NCI-H226 (cell line): ENCODE data around the gene HOXB2.
A peak's percentile ranks its signal among the peaks of the same experiment; 100 is the strongest.

Source experiments
- DNase-seq: peaks from one replicate; pipeline ENCODE4 v3.0.0-alpha.2; 2015

The HOXB2 gene

DNA sequence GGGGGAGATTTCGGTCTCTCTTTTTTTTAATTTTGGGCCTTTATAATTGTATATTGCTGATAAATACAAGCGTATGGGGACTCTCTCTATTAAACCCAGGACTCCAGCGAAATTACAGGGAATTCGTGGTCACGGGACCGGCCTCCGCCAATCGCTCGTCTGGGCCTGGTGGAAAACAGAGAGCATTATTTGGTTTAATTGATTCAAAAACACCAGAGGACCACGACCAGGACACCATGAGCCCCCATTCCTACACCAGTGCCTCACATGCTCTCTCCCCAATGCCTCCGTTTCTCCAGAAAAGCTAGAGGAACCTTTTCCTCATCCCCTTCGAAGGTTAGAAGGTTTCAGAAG lies at the start of gene HOXB2:
TSS of gene HOXB2 (minus strand) at position 88 of the 354 bp plus-strand sequence. CDS start 198 bp downstream, outside the sequence.
- no peak for DNase-seq

DNA sequence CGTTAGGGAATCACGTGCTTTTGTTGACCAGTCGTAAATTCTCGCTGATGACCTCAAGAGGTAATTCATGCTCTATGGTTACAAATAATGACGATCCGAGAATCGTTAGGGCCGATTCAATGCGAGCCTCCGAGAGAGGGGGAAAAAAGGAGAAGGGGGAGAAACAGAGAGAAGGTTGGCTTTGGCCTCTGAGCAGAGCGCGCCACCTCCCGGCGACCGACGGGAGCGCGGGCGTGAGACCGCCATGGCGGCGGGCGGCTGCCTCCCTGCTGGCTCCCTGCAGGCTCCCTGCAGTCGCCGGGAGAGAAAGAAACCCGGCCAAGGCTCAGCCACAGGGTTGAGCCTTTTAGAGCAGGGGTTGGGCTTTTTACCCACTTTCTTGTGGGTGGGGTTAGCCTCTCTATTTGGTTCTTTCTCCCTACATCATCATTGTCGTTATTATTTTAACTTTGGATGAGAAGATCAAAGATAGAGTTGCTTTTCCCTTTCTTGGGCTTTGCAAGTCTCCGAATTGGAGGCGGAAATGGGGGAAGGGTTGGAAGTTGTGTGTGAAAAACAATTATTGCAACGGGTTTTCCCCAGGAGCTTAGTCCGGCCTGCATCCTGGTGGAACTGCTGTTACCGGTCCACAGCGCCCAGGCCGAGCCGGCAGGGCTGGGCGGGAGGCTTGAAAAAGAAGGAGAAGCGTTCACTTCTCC lies 49.1 kb upstream of the HOXB2 start:
- peak; percentile 54 for DNase-seq

DNA sequence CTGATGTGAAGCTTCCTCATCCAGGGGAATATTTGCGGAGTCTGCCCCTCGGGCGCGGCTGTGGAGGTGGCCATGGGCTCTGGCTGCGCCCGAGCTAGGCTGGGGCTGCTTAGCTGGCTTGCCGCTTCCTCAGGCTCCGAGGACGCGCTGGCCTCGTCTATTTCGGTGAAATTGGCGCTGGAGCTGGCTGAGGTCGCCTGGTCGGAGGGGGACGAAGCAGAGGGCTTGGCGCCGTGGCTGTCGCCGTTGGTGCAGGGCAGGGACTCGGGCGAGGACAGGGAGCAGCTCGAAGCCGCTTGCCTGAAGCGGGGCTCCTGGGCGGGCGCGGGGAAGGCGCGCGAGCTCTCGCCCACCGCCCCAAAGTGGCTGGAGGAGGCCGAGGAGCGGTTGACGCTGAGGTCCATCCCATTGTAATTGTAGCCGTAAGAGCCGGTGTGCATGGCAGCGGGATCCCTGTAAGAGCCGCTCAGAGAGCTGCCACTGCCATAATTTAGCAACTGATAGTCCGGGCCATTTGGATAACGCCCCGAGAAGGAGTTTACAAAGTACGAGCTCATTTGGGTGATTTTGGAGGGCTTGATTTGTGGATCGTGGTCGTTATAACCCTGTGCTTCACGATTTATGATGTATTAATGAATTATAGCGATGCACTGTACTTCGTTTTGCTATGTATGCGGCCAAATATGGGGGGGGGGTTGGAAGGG lies 48.4 kb upstream of the HOXB2 start, which contains the start of gene HOXB5:
TSS of gene HOXB5 (minus strand) at position 654 of the 704 bp plus-strand sequence. CDS start at position 557, 97 bp downstream.
- DNase-seq: no peak

DNA sequence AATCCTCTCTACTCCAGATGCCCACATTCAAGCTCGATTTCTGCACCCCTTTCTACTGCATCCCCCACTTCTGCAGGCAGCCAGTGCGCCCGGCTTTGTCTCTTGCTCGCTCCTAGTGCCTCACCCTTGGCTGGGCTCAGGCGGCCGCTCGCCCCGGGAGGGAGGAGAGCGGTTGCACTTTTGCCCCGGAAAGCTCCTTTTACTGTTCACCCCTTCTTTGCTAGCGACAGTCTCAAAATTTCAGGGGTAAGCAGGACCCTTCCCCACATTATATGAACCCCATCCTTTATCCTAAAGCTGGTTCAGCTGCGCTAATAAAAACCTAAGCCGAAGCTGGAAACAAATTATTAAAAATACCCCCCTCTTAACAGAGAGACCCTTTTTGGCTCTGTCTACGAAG lies 47.7 kb upstream of the HOXB2 start:
- DNase-seq: no peak

DNA sequence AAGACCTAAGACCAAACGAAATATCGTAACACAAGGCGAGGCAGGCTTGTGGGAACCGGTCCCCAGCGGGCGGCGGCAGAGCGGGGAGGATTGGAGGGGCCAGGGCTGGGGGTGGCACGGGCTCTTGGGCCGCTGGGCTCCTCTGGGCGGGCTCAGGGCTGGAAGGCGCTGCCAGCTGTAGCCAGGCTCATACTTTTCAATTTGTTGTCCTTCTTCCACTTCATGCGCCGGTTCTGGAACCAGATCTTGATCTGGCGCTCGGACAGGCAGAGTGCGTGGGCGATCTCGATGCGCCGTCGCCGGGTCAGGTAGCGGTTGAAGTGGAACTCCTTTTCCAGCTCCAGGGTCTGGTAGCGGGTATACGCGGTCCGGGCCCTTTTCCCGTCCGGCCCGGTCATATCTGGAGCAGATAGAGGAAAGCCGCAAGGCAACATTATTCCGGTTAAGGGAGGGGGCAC lies 47.2 kb upstream of the HOXB2 start:
- DNase-seq: no peak

DNA sequence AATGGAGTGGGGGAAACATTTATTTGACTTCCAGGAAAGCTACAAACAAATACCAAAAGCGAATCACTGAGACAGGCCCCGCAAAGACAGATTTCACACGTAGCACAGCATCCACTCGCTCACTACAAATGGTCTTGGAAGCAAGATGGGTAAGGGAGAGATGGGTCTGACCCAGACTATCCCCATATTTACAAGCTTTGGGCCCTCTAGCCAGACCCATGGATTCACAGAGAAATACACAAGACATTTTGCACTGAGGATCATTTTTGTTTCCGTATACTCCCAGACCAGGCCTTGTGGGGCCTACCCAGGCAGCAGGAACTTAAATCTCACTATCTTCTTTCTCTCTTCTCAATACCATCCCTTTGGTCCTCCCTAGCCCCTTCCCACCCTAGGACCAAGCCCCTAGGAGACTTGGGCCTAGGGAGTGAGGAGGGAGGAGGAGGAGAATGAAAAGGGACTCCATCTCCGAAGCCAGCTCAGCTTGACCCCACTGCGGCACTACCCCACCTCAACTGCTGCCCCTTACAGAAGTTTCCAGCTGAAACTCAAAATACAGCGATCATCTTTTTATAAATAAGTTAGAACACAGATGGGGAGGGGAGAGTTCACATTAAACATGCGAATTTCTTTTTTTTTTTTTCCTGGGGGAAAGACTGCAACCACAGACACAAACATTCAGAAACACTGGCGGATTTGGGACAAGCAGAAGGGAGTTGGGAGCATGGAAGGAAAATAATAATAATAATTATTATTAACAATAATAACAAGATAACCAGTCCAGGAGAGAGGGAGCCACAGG lies 46.5 kb upstream of the HOXB2 start:
- no peak for DNase-seq

DNA sequence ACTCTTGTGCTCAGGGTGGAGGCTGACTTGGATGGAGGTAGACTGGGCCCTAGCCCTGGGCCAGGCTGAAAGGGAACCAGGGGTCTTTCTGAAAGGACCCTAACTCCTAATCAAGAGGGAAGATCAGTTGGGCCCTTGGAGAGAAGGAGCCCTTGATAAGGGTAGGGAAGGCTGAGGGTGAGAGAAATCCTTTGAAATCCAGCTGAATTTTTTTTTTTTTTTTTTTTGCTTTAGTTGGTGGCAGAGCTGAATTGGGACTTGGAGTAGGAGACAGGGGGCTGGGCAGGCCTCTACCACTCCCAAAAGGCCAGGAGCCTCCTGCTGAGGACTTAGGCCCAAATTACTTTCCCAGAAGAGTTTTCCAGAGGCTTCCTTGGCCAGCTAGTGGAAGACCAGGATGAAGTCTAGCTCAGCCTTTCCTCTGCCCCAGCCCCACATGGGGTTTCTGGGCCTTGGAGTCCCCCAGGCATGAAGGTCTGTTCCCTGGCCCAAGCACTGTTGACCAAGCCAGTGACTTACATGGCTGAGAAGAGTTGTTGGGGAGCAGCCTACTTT lies 45.8 kb upstream of the HOXB2 start:
- no peak for DNase-seq

DNA sequence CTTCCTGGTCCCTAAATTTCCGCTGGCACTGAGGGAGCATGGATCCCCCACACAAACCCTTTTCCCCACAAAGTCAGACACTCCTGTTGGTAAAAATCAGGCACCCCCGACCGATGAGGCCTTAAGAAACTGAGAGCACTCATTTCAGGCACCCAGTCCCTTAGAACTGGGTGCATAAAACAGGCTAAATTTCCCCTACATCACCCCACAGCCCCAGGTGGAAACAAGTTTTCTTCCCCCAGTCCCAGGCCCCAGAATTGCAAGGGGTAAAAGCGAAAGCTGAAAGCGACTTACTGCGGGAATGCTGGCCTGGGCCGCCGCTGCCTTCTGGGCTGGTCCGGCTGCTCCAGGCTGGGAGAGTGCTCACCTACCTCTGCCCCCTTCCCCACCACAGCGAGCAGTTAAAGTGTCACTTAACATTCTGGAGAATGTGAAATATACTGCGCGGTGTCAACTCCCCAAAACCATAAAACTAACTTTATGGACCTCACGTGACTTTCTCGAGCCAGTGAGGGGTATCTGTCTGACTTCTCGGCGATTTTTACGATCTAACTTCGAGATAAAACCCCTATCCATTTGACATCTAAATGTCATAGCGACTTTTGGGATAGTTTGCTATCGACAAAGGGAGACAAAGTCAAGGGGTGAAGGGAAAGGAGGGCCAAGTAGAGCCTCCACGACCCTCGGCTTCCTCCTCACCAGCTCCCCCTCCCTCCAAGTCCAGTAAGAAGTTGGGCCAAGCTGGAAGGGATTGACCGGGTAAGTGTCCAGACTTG lies 45.1 kb upstream of the HOXB2 start, which contains the start of gene HOXB3:
TSS of gene HOXB3 (minus strand) at position 411 of the 776 bp plus-strand sequence. CDS start 37,767 bp downstream, outside the sequence.
- DNase-seq: no peak

DNA sequence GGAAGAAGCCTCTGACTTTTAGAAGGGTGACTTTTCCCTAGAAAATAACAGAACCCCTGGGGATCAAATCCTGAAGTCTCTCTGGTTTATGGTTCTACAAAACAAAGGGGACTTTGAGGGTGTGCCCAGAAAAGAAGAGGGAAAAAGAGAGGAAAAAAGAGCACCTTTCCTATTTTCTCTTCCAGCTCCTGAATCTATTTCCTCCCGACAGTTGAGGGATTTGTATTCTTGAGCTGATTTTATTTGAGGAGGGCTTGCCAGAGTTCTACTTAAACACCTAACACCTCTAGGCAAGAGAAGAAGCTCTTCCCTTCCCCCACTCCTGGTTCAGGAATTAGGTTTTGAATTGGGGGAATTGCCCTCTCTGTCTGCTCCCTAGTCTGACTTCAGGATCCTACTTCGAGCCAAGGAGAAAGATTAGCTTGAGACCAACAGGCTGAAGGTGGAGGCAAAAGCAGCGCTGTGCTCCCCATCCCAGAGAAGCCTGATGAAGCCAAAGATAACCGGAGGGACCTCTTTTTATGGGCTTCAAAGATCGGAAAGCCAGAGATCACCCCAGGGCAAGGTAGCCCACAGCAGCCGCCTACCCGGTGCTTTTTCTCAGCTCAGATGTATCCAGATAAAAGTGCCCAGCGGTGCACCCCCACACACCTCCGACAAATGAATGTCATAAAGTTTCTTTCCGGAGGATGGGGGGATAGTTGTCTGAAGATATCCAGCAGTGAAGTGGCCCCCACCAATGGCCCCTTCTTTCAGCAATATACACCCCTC lies 44.3 kb upstream of the HOXB2 start:
- no peak for DNase-seq

DNA sequence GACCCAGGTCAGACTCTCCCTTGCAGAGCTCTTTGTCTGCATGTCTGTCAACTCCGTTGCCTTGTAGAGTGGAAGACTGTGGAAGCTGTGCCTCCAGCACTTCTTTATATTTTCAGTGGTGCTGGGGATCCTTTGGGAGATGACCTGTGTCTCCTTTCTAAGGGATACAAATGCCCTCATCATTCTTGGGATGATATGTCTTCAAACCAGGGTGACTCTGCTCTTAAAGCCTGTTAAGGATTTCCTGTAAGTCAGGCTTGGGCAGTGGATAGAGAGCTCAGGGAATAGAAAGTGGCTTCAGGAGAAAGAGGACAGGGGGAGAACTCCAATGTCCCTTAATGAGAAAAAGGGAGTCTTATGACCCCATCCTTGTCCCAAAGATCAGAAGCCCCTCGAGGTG lies 43.6 kb upstream of the HOXB2 start:
- DNase-seq: no peak

DNA sequence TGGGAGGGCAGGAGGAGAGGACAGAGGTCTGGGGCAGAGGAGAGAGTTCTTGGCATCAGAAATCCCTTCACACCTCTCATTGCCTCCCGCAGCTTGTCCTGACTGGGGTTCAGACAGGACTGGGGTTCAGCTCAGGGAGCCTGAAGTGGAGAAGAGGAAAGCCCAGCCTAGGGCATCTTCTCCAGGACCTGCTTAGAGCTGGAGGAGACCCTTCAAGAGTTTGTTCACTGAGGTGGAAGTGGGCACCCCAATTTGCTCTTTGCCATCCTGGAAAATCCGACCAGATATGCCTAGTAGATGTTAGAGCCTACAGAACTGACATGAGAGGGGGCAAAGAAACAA lies 43.1 kb upstream of the HOXB2 start:
- DNase-seq: no peak

DNA sequence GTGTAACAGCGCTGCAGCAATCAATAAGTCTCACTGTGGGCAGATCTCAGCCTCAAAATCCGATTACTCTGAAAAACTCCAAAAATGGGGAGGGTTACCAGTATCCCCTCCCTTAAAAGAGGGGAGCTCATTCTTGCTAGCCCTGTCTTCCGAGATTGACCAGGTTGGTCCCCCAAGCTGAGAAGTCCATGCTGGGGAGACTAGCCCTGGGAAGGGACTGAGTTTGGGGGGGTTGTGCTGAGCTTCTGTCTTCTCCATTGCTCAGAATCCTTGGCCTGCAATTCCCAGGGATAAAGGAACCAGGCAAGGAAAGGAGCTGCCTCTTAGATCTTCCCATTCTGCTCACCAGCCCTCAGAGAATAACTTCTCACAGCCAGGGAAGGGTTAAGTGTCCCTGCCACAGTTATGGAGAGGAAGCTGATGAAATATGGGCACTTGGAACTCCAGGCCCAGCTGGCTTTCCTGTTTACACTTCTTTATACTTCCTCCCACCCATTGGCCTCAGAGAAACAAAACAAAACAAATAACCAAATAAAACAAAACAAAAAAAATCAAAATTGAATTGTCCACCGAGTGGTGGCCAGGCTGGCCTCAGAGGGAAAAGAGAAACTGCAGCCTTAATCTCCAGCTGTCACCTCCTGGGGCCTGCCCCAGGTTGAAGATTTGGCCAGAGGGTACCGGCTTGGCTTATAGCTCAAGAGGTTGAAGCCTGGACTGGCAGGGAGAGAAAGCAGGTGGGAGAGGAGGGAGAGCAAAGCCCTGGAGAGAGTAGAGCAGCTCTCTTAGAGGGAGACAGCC lies 42.6 kb upstream of the HOXB2 start:
- DNase-seq: no peak

DNA sequence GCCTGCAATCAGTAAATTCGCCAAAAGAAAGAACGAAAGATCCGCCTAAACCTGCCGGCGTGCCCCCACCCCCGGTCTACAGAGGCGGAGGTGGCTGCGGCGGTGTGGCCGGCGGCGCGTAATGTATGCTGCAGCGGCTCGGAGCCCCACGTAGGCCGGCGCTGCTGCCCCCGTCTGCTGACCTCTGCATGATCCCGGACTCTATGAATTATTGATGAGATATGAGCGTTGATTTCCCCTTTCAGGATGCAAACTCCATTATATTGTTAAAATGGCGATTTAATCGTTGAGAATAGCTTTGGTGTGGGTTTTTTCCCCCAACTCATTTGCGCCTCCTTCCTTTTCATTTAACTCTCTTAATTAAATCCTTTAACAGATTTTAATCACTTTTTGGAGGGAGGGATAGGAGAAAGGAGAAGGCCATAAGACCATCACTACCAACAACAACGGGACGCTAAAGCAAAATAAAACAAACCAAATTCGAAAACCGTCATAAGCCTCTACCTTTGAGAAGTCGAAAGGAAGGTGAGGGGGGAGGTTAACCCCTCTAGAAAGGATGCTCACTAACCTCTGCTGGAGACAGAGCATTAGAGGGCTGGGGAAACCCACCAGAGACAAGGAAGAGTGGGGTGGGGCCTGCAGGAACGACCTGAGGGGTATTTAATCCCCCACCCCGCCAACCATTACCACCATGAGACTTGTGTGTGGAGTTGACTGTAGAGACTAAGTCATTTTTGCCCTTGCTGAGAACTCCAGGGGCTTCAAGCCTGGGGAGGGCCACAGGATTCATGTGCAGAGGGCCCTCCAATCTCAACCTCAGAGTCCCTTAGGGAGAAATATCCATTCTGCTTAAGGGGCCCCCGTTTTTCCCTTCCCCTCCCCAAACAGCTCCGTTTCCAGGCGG lies 41.7 kb upstream of the HOXB2 start:
- no peak for DNase-seq

DNA sequence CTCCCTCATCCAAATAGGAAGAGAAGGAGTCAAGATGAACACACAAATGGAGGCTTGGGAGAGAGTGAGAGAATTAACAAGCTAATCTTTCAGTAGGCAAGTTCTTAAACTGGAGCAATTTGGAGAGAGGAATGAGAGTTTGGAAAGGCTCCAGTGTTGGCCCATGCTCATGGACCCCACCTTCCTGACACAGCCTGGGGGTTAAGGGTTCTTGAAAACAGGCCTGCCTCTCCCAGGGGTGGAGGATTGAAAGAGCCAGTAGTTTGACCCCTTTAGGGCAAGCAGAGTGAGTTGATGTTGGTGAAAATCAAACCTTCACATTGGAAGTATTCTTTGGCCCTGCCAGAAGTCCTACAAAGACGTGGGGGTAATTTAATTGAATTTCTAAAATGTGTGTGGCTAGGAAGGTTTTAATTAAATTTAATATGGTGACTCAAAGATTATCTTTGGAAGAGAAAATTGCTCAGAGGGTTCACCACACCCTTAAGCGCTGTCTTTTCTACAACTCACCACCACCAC lies 39.4 kb upstream of the HOXB2 start:
- no peak for DNase-seq

DNA sequence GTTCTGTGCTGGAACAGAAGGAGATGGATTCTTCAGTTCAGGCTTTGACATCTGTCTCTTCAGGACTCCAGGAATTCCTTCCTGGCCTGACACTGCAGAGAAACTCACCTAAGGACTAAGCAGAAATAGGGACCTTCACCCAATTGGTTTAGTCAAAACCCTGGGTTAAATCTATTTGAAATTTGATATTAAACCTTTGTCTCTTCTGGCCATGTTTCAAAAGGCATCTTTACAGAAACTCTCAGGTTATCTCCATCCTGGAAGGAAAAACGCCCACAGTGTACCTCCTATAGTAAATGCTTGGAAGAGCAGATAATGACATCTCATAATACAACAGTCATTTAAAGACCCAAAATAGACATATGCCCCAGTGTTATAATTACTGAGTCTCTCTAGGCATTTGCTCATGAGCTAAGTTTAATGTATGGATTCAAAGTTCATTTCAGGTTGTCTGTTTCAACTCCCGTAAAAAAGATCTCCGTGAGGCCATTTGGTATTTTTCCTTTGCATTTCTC lies 38.9 kb upstream of the HOXB2 start:
- no peak for DNase-seq

DNA sequence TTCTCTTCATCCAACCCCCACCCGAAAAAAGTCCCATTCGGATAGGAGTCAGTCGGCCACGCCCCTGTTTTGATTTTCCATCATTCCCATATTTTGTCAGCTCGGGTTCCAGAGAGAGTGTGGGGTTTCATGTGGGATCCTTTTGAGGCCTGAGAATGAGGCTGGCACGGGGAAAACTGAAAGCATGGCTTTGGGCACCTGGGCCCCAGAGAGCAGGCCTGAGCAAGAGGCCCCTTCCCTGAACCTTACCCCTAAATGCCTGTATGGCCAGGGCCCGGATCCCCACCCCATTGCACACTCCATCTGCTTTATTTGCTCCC lies 37.8 kb upstream of the HOXB2 start:
- no peak for DNase-seq

DNA sequence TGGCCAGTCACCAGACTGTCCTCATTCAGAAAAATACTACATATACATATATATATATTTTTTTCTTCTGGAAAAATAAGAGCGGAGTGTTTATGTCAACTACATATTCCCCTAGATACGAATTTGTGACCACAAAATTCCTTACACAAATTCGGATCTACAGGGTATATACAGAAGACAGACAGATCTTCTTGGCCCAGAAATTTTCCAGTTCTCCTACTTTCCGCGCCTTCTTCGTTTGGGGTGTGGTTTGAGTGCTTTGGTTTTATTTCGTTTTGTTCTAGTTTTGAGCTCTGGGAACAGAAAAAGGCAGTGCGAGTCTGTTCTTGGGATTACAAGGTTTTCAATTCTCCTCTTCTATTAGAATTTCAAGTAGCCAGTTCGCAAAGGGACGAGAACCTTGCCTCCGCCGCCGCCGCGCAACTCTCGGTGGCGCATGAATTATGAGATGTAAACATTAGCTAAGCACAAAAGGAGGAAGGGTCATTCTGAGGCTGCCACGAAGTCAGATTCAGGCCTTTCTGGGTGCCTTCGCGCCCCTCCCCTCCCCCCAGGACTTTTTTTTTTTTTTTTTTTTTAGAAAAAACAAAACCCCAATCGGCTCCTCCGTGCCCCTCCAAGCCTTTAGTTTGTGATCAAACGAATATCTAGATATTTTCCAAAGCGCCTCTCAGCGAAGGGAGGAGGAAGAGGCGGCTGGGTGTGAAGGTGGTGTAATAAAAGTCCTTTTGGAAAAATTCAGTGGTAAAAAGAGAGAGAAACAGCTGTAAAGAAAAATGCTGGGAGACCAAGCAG lies 35.0 kb upstream of the HOXB2 start:
- no peak for DNase-seq

DNA sequence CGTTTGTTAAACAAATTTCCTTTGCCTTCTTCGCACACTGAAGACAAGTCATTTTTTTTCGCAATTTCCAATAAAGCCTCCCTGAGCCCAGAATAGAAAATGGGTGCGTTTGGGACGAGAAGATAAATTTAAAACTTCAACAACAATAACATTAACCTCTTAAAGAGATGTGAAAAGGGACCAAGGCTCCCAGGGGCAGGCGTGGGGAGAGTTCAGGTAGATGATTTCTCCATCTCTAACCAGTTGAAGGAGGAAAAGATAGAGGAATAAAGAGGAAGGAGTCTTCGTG lies 34.5 kb upstream of the HOXB2 start:
- DNase-seq: no peak
